ENCODE measurements around the gene KCNIP4. TPM values are rescaled to one million over a fixed set of nuclear protein-coding genes. Genes with fewer than 3 reads are reported as not detected.

KCNIP4 gene
- total RNA-seq, 4 donors from 2014 or later, result 0.19 TPM; not detected in 3

DNA sequence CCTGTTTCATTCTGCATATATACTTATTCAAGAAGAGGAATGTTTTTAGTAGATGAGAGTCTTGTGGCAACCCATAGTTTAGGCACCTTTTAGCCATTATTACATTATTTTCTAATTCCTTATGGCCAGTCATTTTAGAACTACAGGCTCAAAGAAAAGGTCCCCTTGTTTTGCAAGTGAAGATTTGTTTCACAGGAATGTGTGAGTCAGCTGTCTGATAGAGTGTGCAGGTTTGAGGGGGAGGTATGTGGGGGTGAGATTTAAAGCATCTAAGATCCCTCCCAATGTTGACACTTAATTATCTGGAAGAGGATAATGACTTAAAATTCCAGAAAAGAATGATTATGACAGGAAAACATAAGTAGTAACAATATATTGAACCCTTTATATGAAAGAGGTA is 495.6 kb downstream of the KCNIP4 start:
- Histone ChIP-seq H3K9me3 (no peaks in the 10 kb centered on the region), H3K4me1 (no peaks in the 10 kb centered on the region), H3K4me3 (no peak overlapping the region), H3K36me3 (no peaks in the 10 kb centered on the region), H3K27ac (no peak overlapping the region), H3K27me3 (no peaks in the 10 kb centered on the region)
- intact Hi-C loops (cut with DNase I), result no loop called here
- TF ChIP-seq CTCF (IDR thresholded peaks at IDR 0.05) (no peak), POLR2A (IDR thresholded peaks at IDR 0.05) (no peak)
- no peak for DNase-seq

- TF ChIP-seq POLR2A (IDR thresholded peaks at IDR 0.05) (no peak), CTCF (IDR thresholded peaks at IDR 0.05) (no peak)
- intact Hi-C loops (cut with DNase I), result no loop called here
These were observed 497.5 kb downstream of the KCNIP4 start for GRCh38 chr4:21451032-21451431.

DNA sequence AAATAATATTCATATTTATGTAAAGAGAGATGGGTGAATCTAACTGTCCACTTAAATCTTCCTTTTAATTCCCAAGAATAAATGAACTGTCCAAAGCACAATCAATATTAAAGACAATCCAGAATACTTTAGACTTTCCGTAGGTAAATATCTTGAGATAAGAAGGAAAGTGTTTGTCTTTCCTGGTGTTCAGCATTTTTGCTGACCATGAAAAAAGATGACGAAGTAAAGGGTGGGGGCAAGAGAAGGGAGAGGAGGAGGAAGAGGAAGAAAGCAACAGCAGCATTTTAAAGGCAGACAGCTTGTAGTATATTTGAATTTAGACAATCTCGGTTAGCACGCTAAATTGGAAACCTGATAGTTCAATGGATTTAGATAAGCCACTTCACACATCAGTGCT is 498.2 kb downstream of the KCNIP4 start:
- intact Hi-C loops (cut with DNase I), result no loop called here
- TF ChIP-seq POLR2A (IDR thresholded peaks at IDR 0.05) (no peak), CTCF (IDR thresholded peaks at IDR 0.05) (no peak)

More at GRCh38 chr4:21451032-21451431, 497.5 kb downstream of the KCNIP4 start:
- no peak overlapping the region for H3K4me3 ChIP-seq
- no peaks in the 10 kb centered on the region for H3K9me3 ChIP-seq
- H3K36me3 ChIP-seq, result no peaks in the 10 kb centered on the region
- WGBS, 2 donors, result 38 to 50% methylated on average over 1 of the region's 1 CpG
- no peaks in the 10 kb centered on the region for H3K27me3 ChIP-seq
- no peaks in the 10 kb centered on the region for H3K4me1 ChIP-seq
- no peak for DNase-seq
- H3K27ac ChIP-seq, result no peak overlapping the region

DNA sequence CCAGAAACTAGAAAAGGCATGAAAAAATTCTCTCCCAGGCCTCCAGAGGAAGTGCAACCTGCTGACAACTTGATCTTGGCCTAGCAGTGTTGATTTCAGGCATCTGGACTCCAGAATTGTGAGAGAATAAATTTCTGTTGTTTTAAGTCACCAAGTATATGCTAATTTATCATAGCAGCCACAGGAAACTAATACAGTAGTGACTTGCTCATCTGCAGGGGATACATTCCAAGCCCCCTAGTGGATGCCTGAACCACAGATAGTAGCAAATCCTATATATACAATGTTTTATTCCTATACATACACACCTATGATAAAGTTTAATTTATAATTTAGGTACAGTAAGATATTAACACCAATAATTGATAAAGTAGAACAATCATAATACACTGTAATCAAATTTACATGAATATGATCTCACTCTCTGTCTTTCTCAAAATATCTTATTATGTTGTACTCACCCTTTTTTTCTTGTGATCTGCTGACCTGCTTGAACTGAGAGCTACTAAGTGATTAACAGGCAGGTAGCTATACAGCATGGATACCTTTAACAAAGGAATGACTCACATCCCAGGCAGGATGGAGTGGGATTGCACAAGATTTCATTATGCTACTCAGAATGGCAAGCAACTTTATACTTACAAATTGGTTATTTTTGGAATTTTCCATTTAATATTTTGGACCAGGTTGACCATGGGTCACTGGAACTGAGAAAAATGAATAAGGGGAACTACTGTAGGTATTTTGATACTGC is 501.1 kb downstream of the KCNIP4 start:
- no peak overlapping the region for H3K4me3 ChIP-seq
- H3K9me3 ChIP-seq, result no peaks in the 10 kb centered on the region
- intact Hi-C loops (cut with DNase I), result no loop called here
- no peaks in the 10 kb centered on the region for H3K36me3 ChIP-seq
- H3K27ac ChIP-seq, result no peak overlapping the region
- no peaks in the 10 kb centered on the region for H3K4me1 ChIP-seq
- no peak for DNase-seq
- H3K27me3 ChIP-seq, result no peaks in the 10 kb centered on the region
- TF ChIP-seq POLR2A (IDR thresholded peaks at IDR 0.05) (no peak), CTCF (IDR thresholded peaks at IDR 0.05) (no peak)

More for the DNA sequence above, 498.2 kb downstream of the KCNIP4 start:
- H3K27ac ChIP-seq, result no peak overlapping the region
- no peaks in the 10 kb centered on the region for H3K9me3 ChIP-seq
- no peaks in the 10 kb centered on the region for H3K27me3 ChIP-seq
- 59 to 73% methylated on average over 4 of the region's 4 CpGs for WGBS, 2 donors
- H3K4me3 ChIP-seq, result no peak overlapping the region
- H3K36me3 ChIP-seq, result no peaks in the 10 kb centered on the region
- no peak for DNase-seq
- no peaks in the 10 kb centered on the region for H3K4me1 ChIP-seq

DNA sequence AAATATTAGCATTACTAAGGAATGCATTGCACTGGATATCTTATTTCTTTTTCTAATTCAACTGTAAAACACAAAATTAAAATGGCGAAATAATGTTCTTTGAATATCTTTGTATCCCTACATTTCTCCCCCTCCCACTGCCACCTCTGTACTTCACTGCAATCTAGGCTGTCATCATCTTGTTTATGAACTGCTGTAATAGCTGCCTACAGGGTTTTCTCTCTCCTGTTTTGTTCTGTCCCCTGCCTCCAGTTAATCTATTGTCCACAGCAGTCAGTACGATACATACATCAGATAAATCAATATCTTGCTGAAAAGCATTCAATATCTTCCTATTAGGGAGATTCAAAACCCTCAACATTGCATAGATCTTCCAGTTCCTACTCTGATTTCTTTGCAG is 528.4 kb downstream of the KCNIP4 start:
- 63 to 70% methylated on average over 2 of the region's 2 CpGs for WGBS, 2 donors
- intact Hi-C loops (cut with DNase I), result no loop called here

More for the DNA sequence above, 528.4 kb downstream of the KCNIP4 start:
- no peaks in the 10 kb centered on the region for H3K4me1 ChIP-seq
- DNase-seq, result no peak
- H3K27me3 ChIP-seq, result no peaks in the 10 kb centered on the region
- no peaks in the 10 kb centered on the region for H3K9me3 ChIP-seq
- H3K36me3 ChIP-seq, result no peaks in the 10 kb centered on the region
- H3K4me3 ChIP-seq, result no peak overlapping the region
- no peak overlapping the region for H3K27ac ChIP-seq
- no peak for TF ChIP-seq POLR2A (IDR thresholded peaks at IDR 0.05)
- no peak for TF ChIP-seq CTCF (IDR thresholded peaks at IDR 0.05)
